COLO829 (cell line): Measurements from ENCODE around the gene DNAJC11.
"Not testable (repeated sequence)": the region's sequence is repeated elsewhere in the genome, so short reads cannot be mapped to it uniquely, and the experiment has no call there.

Source experiments
- DNase-seq: peaks from one replicate; pipeline ENCODE4 v3.0.0; 2012; ENCODE audit warnings: low spot score

DNAJC11 gene

DNA sequence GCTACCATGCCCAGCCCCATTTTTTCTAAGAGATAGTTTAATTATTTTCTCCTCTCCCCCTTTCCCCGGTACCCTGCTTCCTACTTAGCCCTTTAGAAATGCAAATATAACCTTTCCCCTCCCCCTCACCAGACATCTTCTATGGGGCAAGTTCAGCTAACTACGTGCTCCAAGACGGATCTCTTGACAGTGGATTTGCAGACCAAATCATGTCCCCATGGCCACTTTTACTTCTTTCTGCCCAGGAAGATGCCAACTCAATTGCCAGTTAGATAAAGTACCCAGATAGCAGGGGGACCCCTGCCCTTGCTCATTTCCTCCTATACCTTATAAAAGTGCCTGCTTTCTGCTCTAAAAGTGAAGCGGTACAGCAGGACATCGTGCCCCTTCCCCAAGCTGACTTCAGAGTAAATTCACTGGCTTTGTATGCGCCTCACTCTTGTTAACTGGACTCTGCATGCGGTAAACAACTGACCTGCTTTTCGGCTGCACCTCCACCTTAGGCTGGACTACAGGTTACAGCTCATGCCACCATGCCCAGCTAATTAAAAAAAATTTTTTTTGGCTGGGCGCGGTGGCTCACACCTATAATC is 7.4 kb downstream of the DNAJC11 start:
- DNase-seq: no peak

DNA sequence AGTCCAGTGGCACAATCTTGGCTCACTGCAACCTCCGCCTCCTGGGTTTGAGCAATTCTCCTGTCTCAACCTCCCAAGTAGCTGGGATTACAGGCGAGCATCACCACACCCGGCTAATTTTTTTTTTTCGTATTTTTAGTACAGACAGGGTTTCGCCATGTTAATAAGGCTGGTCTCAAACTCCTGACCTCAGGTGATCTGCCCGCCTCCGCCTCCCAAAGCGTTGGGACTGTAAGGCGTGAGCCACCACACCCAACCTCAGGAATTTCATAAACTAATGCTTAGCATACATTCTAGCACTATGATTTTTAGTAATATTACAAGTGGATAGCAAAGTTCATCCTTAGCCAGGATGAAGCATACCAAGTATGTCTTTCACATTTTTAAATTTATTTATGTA is 8.7 kb downstream of the DNAJC11 start:
- no peak for DNase-seq

DNA sequence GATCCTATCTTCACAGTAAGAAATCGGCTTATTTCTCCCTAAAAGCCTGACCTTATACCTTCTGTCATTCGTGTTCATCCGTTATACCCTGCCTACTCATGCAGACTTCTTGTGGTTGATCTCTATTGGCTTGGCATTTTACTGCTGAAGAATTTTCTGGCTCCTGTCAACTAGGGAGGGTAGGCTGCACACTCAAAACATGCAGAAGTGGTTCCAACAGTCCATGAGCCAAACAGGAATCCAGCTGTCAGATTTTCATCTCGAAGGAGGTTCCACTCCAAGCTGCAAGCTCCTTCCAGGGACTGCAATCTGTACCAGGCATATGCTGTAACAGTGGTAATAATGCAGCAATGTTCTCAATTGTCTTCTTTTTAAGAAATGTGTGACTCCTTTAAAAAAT is 10.1 kb downstream of the DNAJC11 start:
- no peak for DNase-seq

DNA sequence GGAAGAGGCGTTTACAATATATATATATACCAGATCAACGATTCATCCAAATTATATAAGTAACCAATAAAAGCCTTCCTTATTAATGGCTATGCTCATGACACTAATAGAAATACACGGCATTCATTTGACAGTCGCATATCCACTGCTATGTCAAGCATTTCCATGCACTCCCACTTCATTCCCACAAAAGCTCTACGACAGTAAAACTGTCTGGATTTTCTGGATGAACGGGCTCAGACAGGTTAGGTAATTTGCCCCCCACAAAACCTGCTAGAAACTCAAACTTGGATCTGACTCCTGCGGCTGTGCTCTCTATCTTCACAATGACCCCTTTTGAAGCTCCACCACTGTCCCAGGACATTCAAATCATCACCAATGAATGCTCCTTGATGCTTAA is 11.4 kb downstream of the DNAJC11 start:
- no peak for DNase-seq

DNA sequence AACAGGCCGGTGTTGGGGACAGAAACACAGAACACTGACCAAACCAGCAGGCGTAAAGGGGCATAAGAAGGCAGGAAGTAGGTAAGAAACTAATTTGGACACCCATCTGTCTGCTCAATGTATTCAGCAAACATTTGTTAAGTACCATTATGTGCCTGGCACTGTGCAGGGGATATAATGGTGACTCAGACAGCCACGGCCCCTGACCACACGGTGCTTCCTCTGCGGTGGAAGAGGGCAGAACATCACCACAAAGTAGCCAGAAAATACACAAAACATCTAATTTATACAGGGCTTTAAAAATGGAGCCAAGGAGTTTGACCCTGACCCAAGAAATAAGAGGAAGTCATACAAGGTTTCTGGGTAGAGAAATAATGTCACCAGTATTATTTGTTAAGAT is 12.9 kb downstream of the DNAJC11 start:
- no peak for DNase-seq

DNA sequence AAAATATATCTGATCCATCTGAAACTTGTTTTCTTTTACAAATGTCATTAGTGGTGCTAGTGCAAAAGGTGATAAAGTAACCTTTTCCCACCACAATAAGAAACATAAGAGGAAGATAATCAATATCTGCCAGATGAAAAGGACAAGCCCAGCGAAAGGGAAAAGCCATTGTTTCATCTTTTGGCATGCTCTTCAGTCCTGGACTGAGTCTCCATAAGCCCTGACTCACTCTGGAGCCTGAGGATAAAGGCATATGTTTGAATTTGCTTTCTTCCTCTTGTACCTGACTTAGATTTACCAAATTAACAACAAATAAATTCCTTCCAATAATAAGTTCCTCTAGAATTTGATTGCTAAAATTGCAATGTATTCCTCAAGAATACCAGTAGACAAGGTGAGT is 13.6 kb downstream of the DNAJC11 start:
- no peak for DNase-seq

DNA sequence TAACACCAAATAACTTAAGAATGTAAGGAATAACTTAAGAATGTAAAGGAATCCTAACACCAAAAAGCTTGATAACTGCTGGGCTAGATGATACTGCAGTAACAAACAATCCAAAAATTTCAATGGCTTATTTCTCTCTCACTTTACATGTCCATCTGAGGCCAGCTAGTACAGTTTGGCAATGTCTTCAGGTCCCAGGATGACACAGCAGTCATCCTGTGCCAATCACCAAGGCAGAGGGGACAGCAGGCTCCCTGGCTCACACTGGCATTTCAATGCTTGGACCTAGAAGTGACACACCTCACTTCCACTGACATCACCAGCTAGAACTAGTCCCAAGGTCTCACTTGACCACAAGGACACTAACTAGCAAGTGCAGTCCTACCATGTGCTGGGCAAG is 15.3 kb downstream of the DNAJC11 start:
- DNase-seq: no peak

DNA sequence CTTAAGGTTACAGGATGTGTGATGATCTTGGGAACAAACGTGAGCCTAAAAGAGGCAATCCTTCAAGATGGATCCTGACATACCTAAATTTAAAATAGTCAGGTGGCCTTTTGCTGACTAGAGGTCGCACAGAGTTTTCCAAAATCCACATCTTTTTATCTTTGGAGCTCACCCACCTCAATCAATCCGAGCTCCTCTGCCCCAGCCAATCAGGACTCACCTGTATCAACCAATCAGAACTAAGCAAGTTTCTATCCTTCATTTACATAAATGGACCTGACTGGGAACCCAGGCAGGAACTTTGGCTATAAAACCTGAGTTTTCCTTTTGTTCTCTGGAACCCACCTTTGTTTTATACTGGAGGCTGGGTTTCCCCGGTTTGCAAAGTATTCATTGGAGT is 16.2 kb downstream of the DNAJC11 start:
- DNase-seq: no peak

DNA sequence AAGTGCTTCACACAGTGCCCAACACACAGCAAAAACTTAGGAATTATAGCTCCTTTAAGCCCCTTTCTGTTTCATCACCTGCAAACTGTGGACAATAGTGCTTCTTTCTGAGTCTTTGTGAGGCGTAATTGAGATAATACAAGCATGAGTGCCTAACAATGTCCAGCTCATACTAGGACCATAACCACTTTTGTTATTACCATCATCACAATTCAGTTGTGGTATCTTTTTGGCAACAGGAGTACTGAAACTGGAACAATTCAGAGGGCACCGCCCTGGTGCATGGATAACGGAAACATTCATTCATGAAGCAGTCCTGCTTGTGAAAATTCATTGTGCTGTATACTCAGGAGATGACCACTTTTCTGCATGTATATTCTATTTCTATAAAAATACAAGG is 18.2 kb downstream of the DNAJC11 start:
- no peak for DNase-seq

DNA sequence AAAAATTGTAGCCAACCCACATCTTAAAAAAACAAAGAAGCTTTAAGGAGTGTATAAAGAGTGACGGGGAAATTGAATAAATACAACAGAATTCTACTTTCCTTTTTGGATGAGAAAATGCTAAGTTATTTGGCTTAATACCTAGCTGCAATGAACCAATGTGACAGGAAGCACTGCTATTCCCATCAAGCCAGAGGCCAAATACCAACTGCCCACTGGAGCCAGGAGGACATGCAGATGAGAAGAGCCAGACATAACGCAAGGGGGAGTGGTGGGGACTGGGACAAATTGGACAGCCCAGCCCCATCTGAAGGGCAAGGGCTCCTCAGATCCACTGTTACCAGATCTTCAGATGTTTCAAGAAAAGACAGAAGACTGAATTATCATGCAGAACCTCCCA is 25.7 kb downstream of the DNAJC11 start:
- DNase-seq: no peak

DNA sequence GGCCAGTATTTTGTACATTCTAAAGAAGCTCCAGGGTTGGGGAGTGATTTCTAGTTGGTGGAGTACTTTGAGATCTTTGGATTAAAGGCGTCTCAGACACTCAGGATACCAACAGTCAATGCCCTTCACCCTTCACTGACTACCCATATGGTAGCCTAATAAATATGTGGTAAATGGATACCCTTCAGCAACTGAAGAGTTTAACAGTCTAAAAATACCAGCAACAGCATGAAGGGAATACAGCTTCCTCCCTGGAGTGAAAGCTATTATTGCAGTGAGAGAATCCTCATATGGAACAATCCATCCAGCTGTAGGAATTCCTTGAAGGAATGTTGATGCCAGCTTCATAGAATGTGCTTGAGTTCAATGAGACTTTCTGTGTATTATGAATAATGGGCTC is 26.8 kb downstream of the DNAJC11 start:
- no peak for DNase-seq

DNA sequence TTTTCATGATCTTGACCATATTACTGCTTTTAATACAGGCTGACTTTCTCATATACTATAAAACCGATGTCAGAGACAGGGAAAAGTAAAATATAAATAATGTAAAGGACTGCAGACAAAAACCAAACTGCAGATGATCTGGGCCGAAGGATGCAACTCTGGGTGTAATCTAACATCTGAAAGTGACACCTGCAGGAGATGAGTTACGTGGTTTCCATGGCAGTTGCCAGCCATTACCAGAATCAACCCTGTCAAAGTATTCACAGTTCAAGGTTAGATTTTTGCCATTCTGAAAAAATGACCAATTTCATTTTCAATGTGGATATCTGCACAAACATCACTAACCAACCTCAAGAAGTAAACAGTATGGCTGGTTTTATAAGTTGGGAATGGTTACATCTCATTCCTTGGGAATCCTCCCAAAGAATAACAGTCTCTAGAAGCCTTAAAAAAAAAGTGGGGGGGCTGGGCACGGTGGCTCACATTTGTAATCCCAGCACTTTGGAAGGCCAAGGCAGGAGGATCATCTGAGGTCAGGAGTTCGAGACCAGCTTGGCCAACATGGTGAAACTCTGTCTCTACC is 27.7 kb downstream of the DNAJC11 start:
- DNase-seq: no peak

DNA sequence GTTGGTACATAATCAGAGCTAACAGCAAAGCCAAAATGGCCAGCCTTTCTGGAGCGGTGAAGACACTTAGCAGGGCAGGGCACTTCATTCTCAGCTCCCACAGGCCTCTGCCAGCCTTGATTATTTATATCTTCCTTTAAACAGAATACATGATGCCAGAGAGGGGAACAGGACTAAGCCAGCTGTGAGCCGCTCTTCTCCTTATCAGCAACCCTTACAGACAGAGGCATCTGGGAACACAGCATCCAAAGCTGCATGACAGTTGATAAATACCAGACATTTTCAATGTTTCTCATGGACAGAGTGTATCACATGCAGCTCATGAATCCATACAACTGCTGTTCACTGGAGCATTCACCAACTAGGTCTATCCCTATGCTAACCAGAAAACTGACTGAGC is 29.1 kb downstream of the DNAJC11 start:
- no peak for DNase-seq

DNA sequence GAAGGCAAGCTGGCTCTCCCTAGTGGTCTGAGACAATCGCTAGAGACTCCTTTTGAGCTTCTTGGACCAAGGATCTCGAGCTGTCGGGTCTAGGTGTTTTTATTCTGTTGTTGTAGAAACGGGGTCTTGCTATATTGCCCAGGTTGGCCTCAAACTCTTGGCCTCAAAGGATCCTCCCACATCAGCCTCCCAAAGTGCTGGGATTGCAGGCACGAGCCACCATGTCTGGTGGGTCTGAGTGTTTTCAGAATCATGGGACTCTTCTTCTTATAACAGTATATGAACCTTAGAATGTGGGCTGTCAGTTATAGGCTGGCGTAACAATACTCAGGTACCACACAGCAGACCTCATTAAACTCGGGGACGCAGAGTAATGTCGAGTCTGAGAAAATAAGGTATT is 33.1 kb downstream of the DNAJC11 start:
- DNase-seq: no peak

DNA sequence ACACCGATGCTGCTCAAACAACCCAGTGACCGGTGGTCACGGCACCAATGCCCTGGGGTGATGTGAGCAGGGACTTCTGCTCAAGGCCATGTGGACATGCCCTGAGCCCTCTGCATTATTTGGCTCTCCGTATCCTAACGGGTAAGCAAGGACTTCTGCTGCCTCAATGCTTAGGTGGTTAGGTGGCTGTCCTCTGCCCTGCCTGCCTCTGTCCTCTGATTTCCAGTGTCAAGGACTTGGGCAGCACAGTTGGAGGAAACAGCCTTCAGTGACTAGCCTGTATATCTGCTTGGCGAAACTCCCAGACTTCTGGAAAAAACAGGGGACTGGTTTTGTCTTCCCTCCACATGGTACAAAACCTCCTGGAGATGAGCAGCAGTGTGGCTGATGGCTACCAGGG is 34.5 kb downstream of the DNAJC11 start:
- DNase-seq: no peak

DNA sequence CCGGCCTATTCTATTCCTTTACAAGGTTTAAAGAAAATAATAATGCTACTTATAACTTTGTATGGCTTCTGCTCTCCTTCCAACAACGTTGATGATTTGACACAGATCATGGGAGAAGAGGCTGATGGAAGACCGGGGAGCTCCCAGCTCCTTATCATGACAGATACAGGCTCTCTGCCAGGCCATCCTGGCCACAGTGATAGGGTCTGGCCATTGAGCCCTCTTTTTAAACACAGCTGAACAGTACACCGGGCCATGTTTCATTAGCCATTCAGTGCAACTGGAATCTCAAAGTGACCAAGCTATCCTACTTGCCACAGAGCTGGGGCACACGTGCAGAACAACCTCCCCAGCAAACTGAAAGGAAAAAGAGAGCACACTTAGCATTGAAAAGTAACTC is 34.9 kb downstream of the DNAJC11 start:
- no peak for DNase-seq

DNA sequence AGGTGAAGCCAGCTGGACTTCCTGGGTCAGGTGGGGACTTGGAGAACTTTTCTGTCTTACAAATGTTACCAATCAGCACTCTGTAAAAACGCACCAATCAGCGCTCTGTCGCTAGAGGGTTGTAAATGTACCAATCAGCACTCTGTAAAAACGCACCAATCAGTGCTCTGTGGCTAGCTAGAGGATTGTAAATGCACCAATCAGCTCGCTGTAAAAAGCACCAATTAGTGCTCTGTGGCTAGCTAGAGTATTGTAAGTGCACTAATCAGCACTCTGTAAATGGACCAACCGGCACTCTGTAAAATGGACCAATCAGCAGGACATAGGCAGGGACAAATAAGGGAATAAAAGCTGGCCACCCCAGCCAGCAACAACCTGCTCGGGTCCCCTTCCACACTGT is 39.1 kb downstream of the DNAJC11 start:
- not testable (repeated sequence) for DNase-seq

DNA sequence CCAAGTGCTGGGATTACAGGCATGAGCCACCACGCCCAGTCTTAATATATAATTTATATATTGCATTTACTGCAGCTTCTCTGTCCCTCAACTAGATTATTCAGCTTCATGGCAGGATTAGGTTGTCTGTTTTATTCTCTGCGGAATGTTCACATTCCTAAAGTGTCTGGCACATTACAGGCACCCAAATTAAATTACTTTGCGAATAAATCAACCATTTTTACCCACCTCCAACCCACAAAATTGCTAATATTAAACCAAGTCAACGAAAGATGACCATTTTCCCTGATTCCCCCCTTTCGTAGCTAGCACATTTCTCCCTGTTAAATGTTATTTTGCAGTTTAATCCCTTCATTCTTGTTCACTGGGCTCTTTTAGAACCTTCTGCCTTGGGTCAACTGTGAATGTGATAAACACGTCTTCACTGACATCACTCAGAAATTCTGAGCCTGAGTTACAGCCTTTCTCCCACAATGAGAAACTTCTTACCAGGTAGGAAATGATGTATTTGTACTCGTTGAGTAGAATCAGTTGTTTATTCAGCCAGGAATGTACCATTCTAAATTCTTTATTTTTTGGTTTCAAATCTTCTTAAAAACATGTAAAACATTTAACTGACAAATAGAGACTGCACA is 41.1 kb downstream of the DNAJC11 start:
- no peak for DNase-seq

DNA sequence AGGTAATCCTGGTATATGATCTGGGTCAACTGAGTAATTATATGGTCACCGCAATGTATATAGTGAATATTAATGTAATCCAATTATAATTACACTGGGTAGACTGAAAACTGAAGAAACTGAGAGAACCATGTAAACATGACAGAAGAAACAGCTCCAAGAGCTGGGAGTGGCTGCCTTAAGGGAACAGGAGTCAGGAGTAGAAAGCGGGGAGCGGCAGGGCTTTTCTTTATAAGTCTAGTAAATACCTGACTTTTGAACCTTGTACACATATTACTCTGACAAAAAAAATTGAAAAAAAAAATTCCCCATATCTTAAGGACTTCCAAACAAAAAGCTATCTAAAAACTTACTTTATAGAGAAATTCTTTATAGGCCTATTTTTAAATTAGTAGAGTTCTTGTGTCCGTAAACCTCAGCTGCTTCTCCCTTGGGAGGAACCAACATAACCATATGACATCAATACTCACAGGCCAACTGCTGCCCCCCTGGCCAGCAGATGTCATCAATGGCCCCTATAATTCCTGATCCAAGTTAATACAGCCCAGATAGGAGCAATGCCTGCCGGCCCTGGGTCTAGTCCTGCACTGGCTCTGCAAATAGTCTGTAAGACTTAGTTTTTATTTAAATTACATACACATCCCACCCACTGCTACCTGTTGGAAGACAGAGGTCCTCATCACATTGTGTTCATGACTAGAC is 43.1 kb downstream of the DNAJC11 start:
- no peak for DNase-seq

DNA sequence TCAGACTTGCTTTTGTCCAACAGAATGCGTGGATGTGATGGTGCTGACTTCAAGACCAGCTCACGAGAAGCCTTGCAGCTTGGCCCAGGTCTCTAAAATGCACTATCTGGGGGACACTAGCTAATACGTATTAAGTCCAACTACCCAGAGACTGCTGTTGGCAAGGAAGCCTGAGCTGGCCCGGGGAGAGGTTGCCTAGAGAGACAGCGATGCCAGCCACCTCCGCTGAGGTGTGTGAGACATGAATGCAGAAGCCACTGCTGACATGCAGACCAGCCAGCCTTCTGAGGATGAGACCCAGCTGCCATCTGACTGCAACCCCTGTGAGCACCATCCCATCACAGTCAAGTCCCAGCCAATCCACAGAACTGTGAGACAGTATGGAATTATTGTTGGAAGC is 44.5 kb downstream of the DNAJC11 start:
- no peak for DNase-seq

DNA sequence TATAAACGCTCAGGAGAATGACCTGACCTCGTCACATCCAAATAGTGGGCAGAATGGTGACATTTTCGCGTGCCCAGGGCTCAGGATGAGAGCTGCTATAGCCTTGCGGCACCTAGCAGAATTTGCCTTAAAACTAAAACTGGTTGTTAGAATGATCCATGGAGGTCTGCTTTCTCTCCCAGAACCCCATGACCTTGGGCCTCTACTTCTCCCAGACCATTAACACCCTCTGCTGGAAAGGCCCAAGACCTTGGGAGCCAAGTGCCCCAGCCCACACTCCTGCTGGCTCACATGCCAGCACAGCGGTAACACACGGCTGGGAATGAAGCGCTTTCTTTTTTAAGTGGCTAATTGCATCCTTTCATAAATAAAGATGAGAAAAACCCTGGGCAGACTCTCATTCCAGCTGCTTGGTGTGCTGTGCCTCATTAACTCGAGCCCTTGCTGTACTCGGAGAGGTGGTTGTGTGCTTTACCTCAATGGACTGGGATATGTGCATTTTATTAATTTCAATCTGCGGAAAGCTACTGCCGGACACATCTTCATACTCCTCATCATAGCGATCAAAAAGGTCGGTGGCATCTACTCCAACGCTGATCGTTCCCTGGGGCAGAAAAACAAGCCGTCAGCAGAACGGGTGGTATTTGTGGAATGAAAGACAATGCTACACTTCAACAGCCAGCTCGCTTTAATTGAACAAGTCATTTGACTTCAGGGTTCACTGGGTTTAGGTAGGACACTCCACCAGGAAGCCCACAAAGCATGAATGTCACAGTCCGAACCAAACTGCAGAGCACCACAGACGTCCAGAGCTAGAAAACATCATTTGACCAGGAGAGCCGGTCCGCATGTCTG is 48.0 kb downstream of the DNAJC11 start:
- DNase-seq: no peak

DNA sequence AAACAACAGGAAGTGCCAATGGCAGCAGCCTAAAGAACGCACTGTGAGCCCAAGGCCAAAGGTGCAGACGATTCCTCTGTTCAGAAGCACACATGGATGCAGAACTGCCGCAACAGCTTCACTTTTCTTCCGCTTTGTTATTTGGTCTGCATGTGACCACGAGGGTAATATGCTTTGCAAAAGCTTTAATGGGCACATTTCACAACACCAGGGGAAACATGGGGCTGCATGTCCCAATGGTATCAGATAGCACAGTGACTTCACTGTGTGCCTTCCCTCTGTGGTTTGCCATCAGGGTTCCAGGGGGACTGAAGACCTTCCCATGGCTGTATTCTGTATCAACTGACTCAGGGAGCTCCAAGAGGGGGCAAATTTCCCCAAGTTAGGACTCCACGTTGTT is 48.6 kb downstream of the DNAJC11 start:
- DNase-seq: no peak

DNA sequence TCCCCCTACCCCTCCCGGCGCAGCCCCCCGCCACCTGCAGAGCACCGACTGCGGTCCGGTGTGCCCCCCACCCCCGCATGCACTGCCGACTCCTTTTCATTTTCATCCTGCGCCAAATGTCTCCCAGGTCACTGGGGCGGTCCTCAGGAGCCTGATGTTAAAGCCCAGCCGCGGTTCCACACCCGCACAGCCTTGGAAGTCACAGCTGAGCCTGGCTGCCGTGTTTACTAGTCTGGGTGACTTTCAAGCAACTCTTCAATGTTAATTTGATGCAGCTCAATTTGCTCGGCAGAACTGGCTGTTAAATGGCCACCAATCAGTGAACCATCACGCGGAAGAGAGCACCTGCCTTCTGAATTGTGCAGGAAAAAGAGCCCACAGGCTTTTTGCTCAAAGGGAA is 49.7 kb downstream of the DNAJC11 start:
- no peak for DNase-seq
